Keratinocyte (primary cell): Measurements from ENCODE around the gene PACS2. TPM values are rescaled to one million over a fixed set of nuclear protein-coding genes. Genes with fewer than 3 reads are reported as not detected.

ENCODE experiments used
- DNase-seq: peaks from one replicate; pipeline ENCODE4 v3.0.0-alpha.2; 2011; ENCODE audit warnings: low read depth, missing footprints, low spot score
- FAIRE-seq: peaks from 2 replicates; lab custom pipeline; 2011; peaks lifted over from hg19 to GRCh38; lab: Jason Lieb, UNC
- H2AFZ ChIP-seq: 2 replicates; pipeline ENCODE4 v1.6.0; 2012; ENCODE audit warnings: low read length, control low read depth, inconsistent platforms; ENCODE audit not compliant: control insufficient read depth
- H3K27ac ChIP-seq: 2 replicates; pipeline ENCODE4 v1.5.1; 2011; ENCODE audit warnings: low read length; ENCODE audit not compliant: control insufficient read depth, insufficient read depth
- H3K27me3 ChIP-seq: 3 replicates; pipeline ENCODE4 v1.6.0; 2011; ENCODE audit warnings: low read length; ENCODE audit not compliant: control insufficient read depth, insufficient read depth; ENCODE audit errors: extremely low read depth
- H3K36me3 ChIP-seq, 2 experiments: 2 replicates in 1 of 2; 3 replicates in 1 of 2; pipeline ENCODE4 v1.5.1; 2011; ENCODE audit warnings: low read length in 2 of 2, mild to moderate bottlenecking in 1 of 2; ENCODE audit not compliant: control insufficient read depth in 2 of 2, insufficient read depth in 2 of 2; ENCODE audit errors: extremely low read depth in 1 of 2
- H3K4me1 ChIP-seq: 3 replicates; pipeline ENCODE4 v1.5.1; 2011; ENCODE audit warnings: low read length; ENCODE audit not compliant: control insufficient read depth, insufficient read depth; ENCODE audit errors: extremely low read depth
- H3K4me2 ChIP-seq: 3 replicates; pipeline ENCODE4 v1.6.0; 2011; ENCODE audit warnings: low read depth, low read length; ENCODE audit not compliant: control insufficient read depth, insufficient read depth; ENCODE audit errors: extremely low read depth
- H3K4me3 ChIP-seq, 3 experiments: fragments of 200-600 bp in 1 of 3; sonication (generic) in 1 of 3; 2 replicates in 2 of 3; 3 replicates in 1 of 3; pipeline ENCODE4 v1.5.1; 2011 to 2016; ENCODE audit warnings: low read length in 3 of 3, mild to moderate bottlenecking in 3 of 3, control low read depth in 2 of 3, inconsistent platforms in 1 of 3, low read depth in 1 of 3, mixed read lengths in 1 of 3, mixed run types in 1 of 3, moderate library complexity in 1 of 3; ENCODE audit not compliant: control insufficient read depth in 2 of 3, insufficient read depth in 2 of 3; ENCODE audit errors: extremely low read depth in 1 of 3
- H3K79me2 ChIP-seq: 2 replicates; pipeline ENCODE4 v1.6.0; 2012; ENCODE audit warnings: low read length; ENCODE audit not compliant: control insufficient read depth, insufficient read depth
- H3K9ac ChIP-seq: 3 replicates; pipeline ENCODE4 v1.6.0; 2011; ENCODE audit warnings: low read length; ENCODE audit not compliant: control insufficient read depth, insufficient read depth; ENCODE audit errors: extremely low read depth
- H3K9me1 ChIP-seq: 3 replicates; pipeline ENCODE4 v1.6.0; 2011; ENCODE audit warnings: low read length; ENCODE audit not compliant: control insufficient read depth, insufficient read depth; ENCODE audit errors: extremely low read depth
- H3K9me3 ChIP-seq: 2 replicates; pipeline ENCODE4 v1.5.1; 2012; ENCODE audit warnings: low read depth, low read length; ENCODE audit not compliant: control insufficient read depth
- H4K20me1 ChIP-seq: 3 replicates; pipeline ENCODE4 v1.6.0; 2011; ENCODE audit warnings: low read length; ENCODE audit not compliant: control insufficient read depth, insufficient read depth; ENCODE audit errors: extremely low read depth
- EZH2 ChIP-seq: IDR thresholded peaks from one replicate; pipeline ENCODE4 v1.6.1; 2012; ENCODE audit warnings: inconsistent platforms, mild to moderate bottlenecking, low read length, moderate library complexity
- dilution Hi-C: fragments of 300-500 bp; cut with MboI; formaldehyde crosslinking; loops from one replicate; pipeline ENCODE4 v1.7.0; 2020; ENCODE audit warnings: low sequenced_read_pairs; ENCODE audit not compliant: extremely low pct_ligation_motif_present
- polyA plus RNA-seq, 5 experiments: library from polyadenylated mRNA; depleted of rRNA in 3 of 5; stranded (reverse) in 3 of 5; stranded (forward) in 1 of 5; unstranded in 1 of 5; fragments of >200 nt; gene quantifications; 1 replicate in 1 of 5; 2 replicates in 3 of 5; 3 replicates in 1 of 5; pipeline versions ENCODE4 v1.2.1 to v1.2.3, GENCODE V29; 2011 to 2012; ENCODE audit warnings: missing spikeins in 2 of 5, low read depth in 1 of 5, low replicate concordance in 1 of 5
- TF ChIP-seq, protein P1 (sequence below), 3 experiments: IDR thresholded peaks in 1 of 3; conservative IDR thresholded peaks in 1 of 3; optimal IDR thresholded peaks in 1 of 3; 2 replicates in 2 of 3; 3 replicates in 1 of 3; pipeline versions ENCODE3 to v1.5.1; 2011; ENCODE audit warnings: low read length in 3 of 3, mild to moderate bottlenecking in 3 of 3, moderate library complexity in 2 of 3, control low read depth in 1 of 3, inconsistent platforms in 1 of 3; ENCODE audit not compliant: insufficient read depth in 2 of 3; ENCODE audit errors: extremely low read depth in 1 of 3

Gene PACS2
- polyA plus RNA-seq, 1 donor (not counting 4 experiments of a cell fraction or from before 2014, with no cell fraction given), result 11.8 TPM

DNA sequence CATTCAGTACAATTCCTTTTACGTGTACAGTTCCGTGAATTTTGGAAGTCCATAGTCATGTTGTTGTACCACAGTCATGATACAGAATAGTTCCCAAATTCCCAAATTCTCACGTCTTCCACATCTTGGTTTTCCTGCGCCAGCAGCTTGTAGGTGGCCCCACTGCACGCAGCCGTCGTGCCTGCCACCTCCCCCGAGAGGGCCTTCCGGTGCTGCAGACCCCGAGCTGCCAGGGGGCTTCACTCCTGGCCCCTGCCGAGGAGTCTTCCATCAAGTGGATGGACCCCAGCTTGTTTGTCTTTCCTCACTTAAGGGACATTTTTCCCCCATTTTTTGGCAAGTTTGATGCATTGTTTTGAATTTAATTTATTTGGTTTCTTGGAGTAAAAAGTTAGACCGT is 121.9 kb downstream of the PACS2 start:
- dilution Hi-C loops, result no loop called here
- no peaks in the 10 kb centered on the region for H3K27me3 ChIP-seq
- FAIRE-seq (no peak), DNase-seq (no peak)
- TF ChIP-seq, protein P1, sequence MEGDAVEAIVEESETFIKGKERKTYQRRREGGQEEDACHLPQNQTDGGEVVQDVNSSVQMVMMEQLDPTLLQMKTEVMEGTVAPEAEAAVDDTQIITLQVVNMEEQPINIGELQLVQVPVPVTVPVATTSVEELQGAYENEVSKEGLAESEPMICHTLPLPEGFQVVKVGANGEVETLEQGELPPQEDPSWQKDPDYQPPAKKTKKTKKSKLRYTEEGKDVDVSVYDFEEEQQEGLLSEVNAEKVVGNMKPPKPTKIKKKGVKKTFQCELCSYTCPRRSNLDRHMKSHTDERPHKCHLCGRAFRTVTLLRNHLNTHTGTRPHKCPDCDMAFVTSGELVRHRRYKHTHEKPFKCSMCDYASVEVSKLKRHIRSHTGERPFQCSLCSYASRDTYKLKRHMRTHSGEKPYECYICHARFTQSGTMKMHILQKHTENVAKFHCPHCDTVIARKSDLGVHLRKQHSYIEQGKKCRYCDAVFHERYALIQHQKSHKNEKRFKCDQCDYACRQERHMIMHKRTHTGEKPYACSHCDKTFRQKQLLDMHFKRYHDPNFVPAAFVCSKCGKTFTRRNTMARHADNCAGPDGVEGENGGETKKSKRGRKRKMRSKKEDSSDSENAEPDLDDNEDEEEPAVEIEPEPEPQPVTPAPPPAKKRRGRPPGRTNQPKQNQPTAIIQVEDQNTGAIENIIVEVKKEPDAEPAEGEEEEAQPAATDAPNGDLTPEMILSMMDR (optimal IDR thresholded peaks at IDR 0.05 in 1 of 3, IDR thresholded peaks at IDR 0.05 in 1 of 3, conservative IDR thresholded peaks at IDR 0.05 in 1 of 3; ENCODE audit: extremely low read depth in 1 of 3, insufficient read depth in 2 of 3, low read length in 3 of 3), result no peak
- no peak for TF ChIP-seq EZH2
- H3K9me3 ChIP-seq, result no peaks in the 10 kb centered on the region
- H3K79me2 ChIP-seq, result peaks cover 83% of the 10 kb centered on the region
- no peak overlapping the region for H2AFZ ChIP-seq
- no peak overlapping the region for H3K4me2 ChIP-seq
- H3K27ac ChIP-seq, result no peak overlapping the region
- H3K9me1 ChIP-seq, result no peaks in the 10 kb centered on the region
- H3K4me3 ChIP-seq, result no peak overlapping the region
- H4K20me1 ChIP-seq, result peaks cover 38% of the 10 kb centered on the region
- peaks cover 10 to 18% of the 10 kb centered on the region in 2 experiments for H3K36me3 ChIP-seq
- no peaks in the 10 kb centered on the region for H3K4me1 ChIP-seq
- H3K9ac ChIP-seq, result no peak overlapping the region

DNA sequence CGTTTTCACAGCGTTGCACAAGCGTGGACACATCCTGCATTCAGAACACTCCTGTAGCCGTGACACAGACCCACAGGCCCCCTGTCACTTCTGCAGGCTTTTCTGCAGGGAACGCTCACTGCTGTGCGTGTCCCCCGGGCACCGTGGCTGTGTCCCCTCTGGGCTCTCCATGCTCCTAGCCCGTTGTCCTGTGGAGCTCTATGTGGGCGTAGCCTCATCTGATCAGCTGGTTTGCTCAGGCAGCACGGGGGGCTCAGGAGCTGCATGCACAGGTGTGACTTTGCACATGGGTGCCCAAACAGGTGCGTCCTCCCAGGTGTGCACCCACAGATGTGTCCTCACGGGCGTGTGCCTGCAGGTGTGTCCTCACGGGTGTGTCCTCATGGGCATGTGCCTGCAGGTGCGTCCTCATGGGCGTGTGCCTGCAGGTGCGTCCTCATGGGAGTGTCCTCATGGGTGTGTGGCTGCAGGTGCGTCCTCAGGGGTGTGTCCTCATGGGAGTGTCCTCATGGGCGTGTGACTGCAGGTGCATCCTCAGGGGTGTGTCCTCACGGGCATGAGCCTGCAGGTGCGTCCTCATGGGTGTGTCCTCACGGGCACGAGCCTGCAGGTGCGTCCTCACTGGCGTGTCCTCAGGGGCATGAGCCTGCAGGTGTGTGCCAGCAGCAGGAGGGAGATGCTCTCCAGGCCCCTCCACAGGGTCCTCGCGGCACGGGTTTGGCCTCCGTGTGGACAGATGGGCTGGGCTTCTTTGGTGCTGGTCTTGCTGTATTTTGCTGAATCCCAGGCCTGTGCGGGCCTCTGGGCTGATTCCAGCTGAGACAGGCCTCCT is 122.6 kb downstream of the PACS2 start:
- Histone ChIP-seq H3K27ac (no peak overlapping the region), H3K4me2 (no peak overlapping the region), H4K20me1 (peaks cover 38% of the 10 kb centered on the region), H3K9me1 (no peaks in the 10 kb centered on the region), H3K4me1 (no peaks in the 10 kb centered on the region), H2AFZ (no peak overlapping the region), H3K36me3 (peaks cover 10 to 18% of the 10 kb centered on the region in 2 experiments), H3K9ac (no peak overlapping the region), H3K9me3 (no peaks in the 10 kb centered on the region), H3K27me3 (no peaks in the 10 kb centered on the region), H3K79me2 (peaks cover 77% of the 10 kb centered on the region), H3K4me3 (no peak overlapping the region)
- dilution Hi-C loops, result no loop called here
- TF ChIP-seq, protein P1 (optimal IDR thresholded peaks at IDR 0.05 in 1 of 3, IDR thresholded peaks at IDR 0.05 in 1 of 3, conservative IDR thresholded peaks at IDR 0.05 in 1 of 3; ENCODE audit: extremely low read depth in 1 of 3, insufficient read depth in 2 of 3, low read length in 3 of 3), result no peak
- TF ChIP-seq EZH2, result no peak
- FAIRE-seq (no peak), DNase-seq (peak; percentile 25)
